Measurements from ENCODE around the gene CTSO.

Gene CTSO

GRCh38 chr4:155931634-155932033 is 22.0 kb downstream of the CTSO start:
- H3K4me3 ChIP-seq (ENCODE audit: low read length) = no peak overlapping the region
- no peaks in the 10 kb centered on the region for H3K36me3 ChIP-seq (ENCODE audit: insufficient read depth, low read length)
- H3K9ac ChIP-seq (ENCODE audit: low read depth, low read length) = no peak overlapping the region
- peaks cover 12% of the 10 kb centered on the region for H3K9me3 ChIP-seq (ENCODE audit: insufficient read depth, low read depth, low read length)
- H3K27me3 ChIP-seq (ENCODE audit: insufficient read depth, low read length) = no peaks in the 10 kb centered on the region
- H3K4me1 ChIP-seq (ENCODE audit: insufficient read depth, low read length) = no peaks in the 10 kb centered on the region
- no peak overlapping the region for H3K27ac ChIP-seq (ENCODE audit: low read depth, low read length)
- no CpG with 5 or more reads among the region's 4 CpGs for WGBS

DNA sequence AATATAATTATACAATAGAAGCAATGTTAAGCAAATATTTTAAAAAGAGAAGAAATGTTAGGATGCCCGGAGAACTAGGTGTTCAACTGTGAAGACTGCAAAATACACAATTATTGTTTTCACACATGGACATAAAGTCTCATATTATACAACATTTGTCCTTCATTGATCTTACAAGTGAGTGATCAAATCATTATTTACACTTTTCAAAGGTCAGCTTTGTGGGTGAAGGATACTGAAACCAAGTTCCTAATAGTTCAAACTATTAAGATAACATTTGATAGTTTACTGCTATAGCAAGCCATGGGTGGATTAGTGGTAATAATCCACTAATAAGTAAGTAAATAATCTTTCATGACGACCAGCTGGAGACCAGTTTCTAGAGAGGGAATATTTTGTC is 23.3 kb downstream of the CTSO start:
- peaks cover 12% of the 10 kb centered on the region for H3K9me3 ChIP-seq (ENCODE audit: insufficient read depth, low read depth, low read length)
- WGBS = 93% methylated on average over 2 of the region's 2 CpGs

GRCh38 chr4:155929833-155930232 is 23.8 kb downstream of the CTSO start:
- Histone ChIP-seq H3K4me1 (ENCODE audit: insufficient read depth, low read length) (no peaks in the 10 kb centered on the region), H3K27me3 (ENCODE audit: insufficient read depth, low read length) (no peaks in the 10 kb centered on the region), H3K36me3 (ENCODE audit: insufficient read depth, low read length) (no peaks in the 10 kb centered on the region), H3K9me3 (ENCODE audit: insufficient read depth, low read depth, low read length) (peaks cover 12% of the 10 kb centered on the region), H3K9ac (ENCODE audit: low read depth, low read length) (no peak overlapping the region), H3K4me3 (ENCODE audit: low read length) (no peak overlapping the region), H3K27ac (ENCODE audit: low read depth, low read length) (no peak overlapping the region)
- WGBS = 93% methylated on average over 1 of the region's 3 CpGs

More for the DNA sequence above, 23.3 kb downstream of the CTSO start:
- no peak overlapping the region for H3K27ac ChIP-seq (ENCODE audit: low read depth, low read length)
- H3K27me3 ChIP-seq (ENCODE audit: insufficient read depth, low read length) = no peaks in the 10 kb centered on the region
- H3K36me3 ChIP-seq (ENCODE audit: insufficient read depth, low read length) = no peaks in the 10 kb centered on the region
- H3K4me3 ChIP-seq (ENCODE audit: low read length) = no peak overlapping the region
- H3K9ac ChIP-seq (ENCODE audit: low read depth, low read length) = no peak overlapping the region
- H3K4me1 ChIP-seq (ENCODE audit: insufficient read depth, low read length) = no peaks in the 10 kb centered on the region

DNA sequence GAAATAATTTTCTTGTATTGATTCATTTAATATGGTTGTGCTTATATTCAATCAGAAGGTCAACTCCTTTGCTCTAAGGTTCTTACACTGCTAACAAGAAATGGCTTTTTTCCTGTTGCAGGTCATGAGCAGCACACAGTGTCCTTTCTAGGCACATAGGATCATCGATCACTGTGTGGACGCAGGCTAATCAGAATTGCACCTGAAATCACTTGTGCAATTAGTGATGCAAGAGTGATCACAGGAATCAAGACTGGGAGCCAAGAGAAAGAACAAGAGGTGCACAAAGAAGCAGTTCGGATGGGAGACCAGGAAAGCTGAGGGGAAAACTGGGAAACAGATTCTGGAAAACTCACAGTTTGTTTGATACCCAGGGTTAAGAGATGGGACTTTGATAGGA is 29.0 kb downstream of the CTSO start:
- Histone ChIP-seq H3K36me3 (ENCODE audit: insufficient read depth, low read length) (no peaks in the 10 kb centered on the region), H3K27me3 (ENCODE audit: insufficient read depth, low read length) (no peaks in the 10 kb centered on the region), H3K4me1 (ENCODE audit: insufficient read depth, low read length) (no peaks in the 10 kb centered on the region), H3K4me3 (ENCODE audit: low read length) (no peak overlapping the region), H3K9ac (ENCODE audit: low read depth, low read length) (no peak overlapping the region), H3K9me3 (ENCODE audit: insufficient read depth, low read depth, low read length) (0 out of 2 replicates have a peak, but pooled peaks cover 2% of the 10 kb centered on the region), H3K27ac (ENCODE audit: low read depth, low read length) (no peak overlapping the region)
- WGBS = 92% methylated on average over 3 of the region's 3 CpGs

DNA sequence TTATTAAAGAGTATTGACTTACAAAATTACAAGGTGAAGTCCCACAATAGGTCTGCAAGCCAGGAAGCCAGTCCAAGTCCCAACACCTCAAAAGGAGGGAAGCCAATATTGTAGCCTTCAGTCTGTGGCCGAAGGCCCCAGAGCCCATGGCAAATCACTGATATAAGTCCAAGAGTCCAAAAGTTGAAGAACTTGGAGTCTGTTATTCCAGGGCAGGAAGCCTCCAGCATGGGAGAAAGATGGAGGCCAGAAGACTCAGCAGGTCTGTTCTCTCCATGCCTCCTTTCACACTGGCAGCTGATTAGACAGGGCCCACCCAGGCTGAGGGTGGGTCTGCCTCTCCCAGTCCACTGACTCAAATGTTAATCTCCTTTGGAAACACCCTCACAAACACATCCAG is 32.1 kb downstream of the CTSO start:
- Histone ChIP-seq H3K4me3 (ENCODE audit: low read length) (no peak overlapping the region), H3K27ac (ENCODE audit: low read depth, low read length) (no peak overlapping the region), H3K36me3 (ENCODE audit: insufficient read depth, low read length) (no peaks in the 10 kb centered on the region), H3K4me1 (ENCODE audit: insufficient read depth, low read length) (no peaks in the 10 kb centered on the region), H3K9me3 (ENCODE audit: insufficient read depth, low read depth, low read length) (no peaks in the 10 kb centered on the region), H3K27me3 (ENCODE audit: insufficient read depth, low read length) (no peaks in the 10 kb centered on the region), H3K9ac (ENCODE audit: low read depth, low read length) (no peak overlapping the region)
- WGBS = 100% methylated on average over 1 of the region's 1 CpG

GRCh38 chr4:155914782-155915181 is 38.9 kb downstream of the CTSO start:
- Histone ChIP-seq H3K36me3 (ENCODE audit: insufficient read depth, low read length) (no peaks in the 10 kb centered on the region), H3K27ac (ENCODE audit: low read depth, low read length) (no peak overlapping the region), H3K4me1 (ENCODE audit: insufficient read depth, low read length) (no peaks in the 10 kb centered on the region), H3K4me3 (ENCODE audit: low read length) (no peak overlapping the region), H3K9me3 (ENCODE audit: insufficient read depth, low read depth, low read length) (no peaks in the 10 kb centered on the region), H3K9ac (ENCODE audit: low read depth, low read length) (no peak overlapping the region), H3K27me3 (ENCODE audit: insufficient read depth, low read length) (no peaks in the 10 kb centered on the region)
- WGBS = 95% methylated on average over 4 of the region's 5 CpGs

DNA sequence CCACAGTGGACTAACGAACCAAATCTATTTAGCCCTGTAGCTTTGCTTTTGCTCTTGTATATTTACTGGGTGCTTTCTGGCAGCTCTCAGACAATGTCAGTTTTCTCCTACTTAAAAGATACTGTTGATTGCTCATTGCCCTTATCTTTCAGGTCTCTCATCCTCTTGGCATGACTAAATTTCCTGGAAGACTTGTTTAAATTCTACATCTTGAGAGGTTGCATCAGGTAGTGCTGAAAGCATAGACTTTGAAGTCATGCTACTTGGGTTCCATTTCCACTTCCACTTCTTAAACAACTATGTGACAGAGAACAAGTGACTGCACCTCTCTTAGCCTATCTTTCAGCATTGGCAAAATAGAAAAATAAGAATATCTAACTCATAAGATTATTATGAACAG is 41.8 kb downstream of the CTSO start:
- 100% methylated on average over 1 of the region's 1 CpG for WGBS
- Histone ChIP-seq H3K27me3 (ENCODE audit: insufficient read depth, low read length) (no peaks in the 10 kb centered on the region), H3K9me3 (ENCODE audit: insufficient read depth, low read depth, low read length) (no peaks in the 10 kb centered on the region), H3K9ac (ENCODE audit: low read depth, low read length) (no peak overlapping the region), H3K36me3 (ENCODE audit: insufficient read depth, low read length) (no peaks in the 10 kb centered on the region), H3K4me1 (ENCODE audit: insufficient read depth, low read length) (no peaks in the 10 kb centered on the region), H3K4me3 (ENCODE audit: low read length) (no peak overlapping the region), H3K27ac (ENCODE audit: low read depth, low read length) (no peak overlapping the region)

- Histone ChIP-seq H3K9ac (ENCODE audit: low read depth, low read length) (no peak overlapping the region), H3K4me1 (ENCODE audit: insufficient read depth, low read length) (no peaks in the 10 kb centered on the region), H3K27me3 (ENCODE audit: insufficient read depth, low read length) (no peaks in the 10 kb centered on the region), H3K4me3 (ENCODE audit: low read length) (no peak overlapping the region), H3K9me3 (ENCODE audit: insufficient read depth, low read depth, low read length) (no peaks in the 10 kb centered on the region), H3K36me3 (ENCODE audit: insufficient read depth, low read length) (no peaks in the 10 kb centered on the region), H3K27ac (ENCODE audit: low read depth, low read length) (no peak overlapping the region)
- WGBS = 95% methylated on average over 2 of the region's 3 CpGs
These were observed 43.9 kb downstream of the CTSO start for GRCh38 chr4:155909615-155910226.

GRCh38 chr4:155908187-155909139 is 45.2 kb downstream of the CTSO start:
- Histone ChIP-seq H3K36me3 (ENCODE audit: insufficient read depth, low read length) (no peaks in the 10 kb centered on the region), H3K27ac (ENCODE audit: low read depth, low read length) (no peak overlapping the region), H3K27me3 (ENCODE audit: insufficient read depth, low read length) (no peaks in the 10 kb centered on the region), H3K4me3 (ENCODE audit: low read length) (no peak overlapping the region), H3K4me1 (ENCODE audit: insufficient read depth, low read length) (0 out of 2 replicates have a peak, but pooled peaks cover 6% of the 10 kb centered on the region), H3K9ac (ENCODE audit: low read depth, low read length) (no peak overlapping the region), H3K9me3 (ENCODE audit: insufficient read depth, low read depth, low read length) (no peaks in the 10 kb centered on the region)
- WGBS = 93% methylated on average over 4 of the region's 4 CpGs

DNA sequence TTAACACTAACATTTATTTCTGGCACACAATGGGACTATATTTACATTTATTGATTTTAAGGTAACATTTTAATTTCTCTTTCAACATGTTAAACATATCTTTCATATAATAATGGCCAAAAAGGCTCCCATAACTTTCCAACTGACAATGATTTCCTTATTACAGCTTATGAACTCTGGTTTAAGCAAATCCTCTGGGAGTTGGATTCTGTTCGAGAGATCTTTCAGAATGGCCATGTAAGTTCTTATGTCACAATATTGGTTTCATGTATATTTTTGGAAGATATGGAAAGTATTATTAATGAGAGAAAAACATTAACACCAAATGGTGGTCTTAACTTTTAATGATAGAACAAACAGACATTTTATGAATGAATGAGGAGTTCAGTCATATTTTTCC is 46.1 kb downstream of the CTSO start:
- H3K27me3 ChIP-seq (ENCODE audit: insufficient read depth, low read length) = no peaks in the 10 kb centered on the region
- no peak overlapping the region for H3K9ac ChIP-seq (ENCODE audit: low read depth, low read length)
- WGBS = 93% methylated on average over 1 of the region's 1 CpG
- H3K9me3 ChIP-seq (ENCODE audit: insufficient read depth, low read depth, low read length) = no peaks in the 10 kb centered on the region
- no peaks in the 10 kb centered on the region for H3K36me3 ChIP-seq (ENCODE audit: insufficient read depth, low read length)
- no peak overlapping the region for H3K4me3 ChIP-seq (ENCODE audit: low read length)
- H3K4me1 ChIP-seq (ENCODE audit: insufficient read depth, low read length) = 0 out of 2 replicates have a peak, but pooled peaks cover 6% of the 10 kb centered on the region
- no peak overlapping the region for H3K27ac ChIP-seq (ENCODE audit: low read depth, low read length)

- H3K36me3 ChIP-seq (ENCODE audit: insufficient read depth, low read length) = no peaks in the 10 kb centered on the region
- 97% methylated on average over 5 of the region's 6 CpGs for WGBS
These were observed 47.0 kb downstream of the CTSO start for GRCh38 chr4:155906554-155907247.

More at GRCh38 chr4:155906554-155907247, 47.0 kb downstream of the CTSO start:
- Histone ChIP-seq H3K9me3 (ENCODE audit: insufficient read depth, low read depth, low read length) (no peaks in the 10 kb centered on the region), H3K4me3 (ENCODE audit: low read length) (no peak overlapping the region), H3K27me3 (ENCODE audit: insufficient read depth, low read length) (no peaks in the 10 kb centered on the region), H3K4me1 (ENCODE audit: insufficient read depth, low read length) (0 out of 2 replicates have a peak, but pooled peaks cover 6% of the 10 kb centered on the region), H3K9ac (ENCODE audit: low read depth, low read length) (no peak overlapping the region), H3K27ac (ENCODE audit: low read depth, low read length) (no peak overlapping the region)
